Lung (tissue), 12 donors: ENCODE data around the gene NOS1AP. TPM values are rescaled to one million over a fixed set of nuclear protein-coding genes. Genes with fewer than 3 reads are reported as not detected.

ENCODE experiments used
- ATAC-seq: fragments of 200-7000 bp; cut with Tn5 transposase; one replicate; pipeline ENCODE4 v1.9.1; 2020; ENCODE audit warnings: moderate number of reproducible peaks; ENCODE audit not compliant: insufficient read depth, low FRiP score
- DNase-seq, 3 donors: peaks; one replicate each; pipeline ENCODE4 v3.0.0-alpha.2; 2013 to 2017
- H3K27ac ChIP-seq, 2 donors: one replicate each; pipeline ENCODE4 v1.5.1; 2013; ENCODE audit warnings: mild to moderate bottlenecking in 2 of 2, moderate library complexity in 2 of 2, control low read depth in 1 of 2, inconsistent platforms in 1 of 2, low read depth in 1 of 2, low read length in 1 of 2
- H3K27me3 ChIP-seq, 3 donors: one replicate each; pipeline ENCODE4 v1.5.1; 2013; ENCODE audit warnings: low read length in 2 of 3; ENCODE audit not compliant: control insufficient read depth in 3 of 3, insufficient read depth in 3 of 3
- H3K36me3 ChIP-seq, 4 donors: one replicate each; pipeline ENCODE4 v1.5.1; 2013; ENCODE audit warnings: low read length in 4 of 4, mild to moderate bottlenecking in 1 of 4, moderate library complexity in 1 of 4; ENCODE audit not compliant: control insufficient read depth in 4 of 4, insufficient read depth in 4 of 4
- H3K4me1 ChIP-seq, 5 donors: one replicate each; pipeline ENCODE4 v1.5.1; 2013; ENCODE audit warnings: low read length in 5 of 5, mild to moderate bottlenecking in 2 of 5, moderate library complexity in 1 of 5; ENCODE audit not compliant: control insufficient read depth in 5 of 5, insufficient read depth in 5 of 5
- H3K4me3 ChIP-seq: one replicate; pipeline ENCODE4 v1.5.1; 2013; ENCODE audit warnings: mild to moderate bottlenecking, control low read depth, moderate library complexity
- H3K9ac ChIP-seq, 2 donors: one replicate each; pipeline ENCODE4 v1.5.1; 2013; ENCODE audit warnings: low read length in 2 of 2, control low read depth in 1 of 2; ENCODE audit not compliant: insufficient read depth in 1 of 2
- H3K9me3 ChIP-seq, 4 donors: one replicate each; pipeline ENCODE4 v1.5.1; 2013; ENCODE audit warnings: low read length in 3 of 4, mild to moderate bottlenecking in 1 of 4, moderate library complexity in 1 of 4; ENCODE audit not compliant: control insufficient read depth in 4 of 4, insufficient read depth in 3 of 4
- whole genome bisulfite sequencing, 2 donors: extraction: QIAGEN DNeasy Blood & Tissue Kit; methylation state at CpG; one replicate each; pipeline ENCODE4 v1.1.7; 2013; 5-methylcytosine and 5-hydroxymethylcytosine counted together
- polyA plus RNA-seq, 2 donors: library from polyadenylated mRNA; stranded (reverse); fragments of 200-250 nt; gene quantifications; one replicate each; pipeline ENCODE4 v1.2.1, GENCODE V29; 2013
- total RNA-seq, 2 donors: library from RNA; depleted of rRNA in 1 of 2; stranded (reverse); fragments of >200 nt in 1 of 2; gene quantifications; one replicate each; pipeline ENCODE4 v1.2.1, GENCODE V29; 2014 to 2021
- TF ChIP-seq, protein P1 (sequence below): IDR thresholded peaks from 2 replicates; pipeline ENCODE4 v1.5.1; 2012; ENCODE audit warnings: mild to moderate bottlenecking; ENCODE audit errors: control extremely low read depth, extremely low read depth
- donor health status: control.
- donor health status: control.
- donor health status: Bipolar disorder and iron deficiency.
- donor health status: healthy.
- donor health status: DM: yes; HTN: yes; CAD: no.

The NOS1AP gene
- total and polyA plus RNA-seq, 4 donors, result 0.57 to 5.0 (median 1.2) TPM

DNA sequence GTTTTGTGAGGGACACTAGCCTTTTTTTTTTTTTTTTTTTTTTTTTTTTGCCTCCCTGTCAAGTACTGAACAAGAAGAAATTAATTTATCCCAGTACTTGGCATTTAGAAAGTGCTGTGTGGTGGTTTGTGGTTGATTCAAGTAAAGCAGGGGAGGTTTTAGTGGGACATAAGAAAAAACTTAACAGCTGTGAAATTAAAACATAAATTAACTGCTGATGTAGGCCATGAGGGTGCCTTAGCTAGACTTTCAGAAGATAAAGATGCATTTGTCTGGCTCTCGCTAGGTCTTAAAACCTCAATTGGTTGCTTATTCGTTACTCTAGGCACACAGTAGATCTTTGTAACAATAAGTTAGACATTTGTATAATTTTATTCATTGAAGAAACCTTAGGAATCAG, 254.9 kb downstream of the NOS1AP start:
- TF ChIP-seq, protein P1, sequence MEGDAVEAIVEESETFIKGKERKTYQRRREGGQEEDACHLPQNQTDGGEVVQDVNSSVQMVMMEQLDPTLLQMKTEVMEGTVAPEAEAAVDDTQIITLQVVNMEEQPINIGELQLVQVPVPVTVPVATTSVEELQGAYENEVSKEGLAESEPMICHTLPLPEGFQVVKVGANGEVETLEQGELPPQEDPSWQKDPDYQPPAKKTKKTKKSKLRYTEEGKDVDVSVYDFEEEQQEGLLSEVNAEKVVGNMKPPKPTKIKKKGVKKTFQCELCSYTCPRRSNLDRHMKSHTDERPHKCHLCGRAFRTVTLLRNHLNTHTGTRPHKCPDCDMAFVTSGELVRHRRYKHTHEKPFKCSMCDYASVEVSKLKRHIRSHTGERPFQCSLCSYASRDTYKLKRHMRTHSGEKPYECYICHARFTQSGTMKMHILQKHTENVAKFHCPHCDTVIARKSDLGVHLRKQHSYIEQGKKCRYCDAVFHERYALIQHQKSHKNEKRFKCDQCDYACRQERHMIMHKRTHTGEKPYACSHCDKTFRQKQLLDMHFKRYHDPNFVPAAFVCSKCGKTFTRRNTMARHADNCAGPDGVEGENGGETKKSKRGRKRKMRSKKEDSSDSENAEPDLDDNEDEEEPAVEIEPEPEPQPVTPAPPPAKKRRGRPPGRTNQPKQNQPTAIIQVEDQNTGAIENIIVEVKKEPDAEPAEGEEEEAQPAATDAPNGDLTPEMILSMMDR, result no peak
- H3K36me3 ChIP-seq, result no peaks in the 10 kb centered on the region
- no peak overlapping the region for H3K27ac ChIP-seq
- 83 to 97% methylated on average over 2 of the region's 2 CpGs for WGBS, 2 donors
- H3K9ac ChIP-seq, result no peak overlapping the region
- H3K4me3 ChIP-seq, result no peak overlapping the region
- ATAC-seq (no peak), DNase-seq (no peak)
- H3K4me1 ChIP-seq, result no peaks in the 10 kb centered on the region
- no peaks in the 10 kb centered on the region for H3K9me3 ChIP-seq
- no peaks in the 10 kb centered on the region for H3K27me3 ChIP-seq

DNA sequence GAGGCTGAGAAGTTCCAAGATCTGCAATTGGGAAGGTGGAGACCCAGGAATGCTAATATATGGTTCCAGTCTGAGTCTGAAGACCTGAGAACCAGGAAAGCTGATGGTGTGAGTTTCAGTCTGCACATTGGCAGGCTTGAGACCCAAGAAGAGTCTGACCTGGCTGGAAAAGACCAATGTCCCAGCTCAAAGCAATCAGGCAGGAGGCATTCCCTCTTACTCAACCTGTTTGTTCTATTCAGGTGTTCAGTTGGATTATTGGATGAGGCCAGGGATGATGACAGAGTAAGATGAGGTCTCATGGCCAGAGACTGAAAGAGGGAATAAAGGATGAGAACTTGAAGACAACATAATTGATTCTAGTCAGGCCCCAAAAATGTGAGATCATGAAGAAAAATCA, 257.1 kb downstream of the NOS1AP start:
- Histone ChIP-seq H3K36me3 (no peaks in the 10 kb centered on the region), H3K9me3 (no peaks in the 10 kb centered on the region), H3K27me3 (no peaks in the 10 kb centered on the region), H3K4me1 (no peaks in the 10 kb centered on the region), H3K27ac (no peak overlapping the region), H3K9ac (no peak overlapping the region), H3K4me3 (no peak overlapping the region)
- DNase-seq (no peak), ATAC-seq (no peak)
- TF ChIP-seq, protein P1, result no peak

DNA sequence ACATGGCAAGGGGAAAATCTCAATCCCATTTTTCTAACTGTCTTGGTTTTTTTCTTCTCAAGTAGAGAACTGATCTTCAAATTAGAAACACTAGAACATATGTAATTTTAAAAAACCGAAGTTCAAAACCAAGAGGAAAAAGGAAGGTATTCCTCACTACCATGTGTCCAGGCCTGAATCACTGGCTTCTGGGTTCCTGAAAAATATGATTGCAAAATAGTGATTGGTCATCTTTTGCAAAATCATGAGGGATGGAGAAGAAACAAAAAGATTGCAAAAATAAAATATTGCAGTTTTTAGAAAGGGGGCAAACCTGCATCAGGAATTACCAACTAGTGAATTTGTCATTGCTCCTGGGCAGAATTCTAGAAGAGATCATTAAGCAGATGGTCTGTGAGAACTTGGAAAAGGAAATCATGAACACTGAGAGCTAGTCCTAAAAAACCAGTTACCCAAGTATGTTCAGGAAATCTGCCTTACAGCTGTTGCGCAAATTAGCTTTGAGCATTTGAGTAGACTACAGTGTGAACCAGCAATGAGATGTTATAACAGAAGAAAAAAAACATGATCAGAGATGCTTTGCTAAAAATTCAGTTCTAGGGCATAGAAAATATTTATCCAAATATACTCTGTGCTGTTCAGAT, 257.8 kb downstream of the NOS1AP start:
- Histone ChIP-seq H3K27me3 (no peaks in the 10 kb centered on the region), H3K4me3 (no peak overlapping the region), H3K27ac (no peak overlapping the region), H3K9ac (no peak overlapping the region), H3K36me3 (no peaks in the 10 kb centered on the region), H3K4me1 (no peaks in the 10 kb centered on the region), H3K9me3 (no peaks in the 10 kb centered on the region)
- ATAC-seq, result no peak
- TF ChIP-seq, protein P1, result no peak
- no peak for DNase-seq
- WGBS, 2 donors, result 35 to 71% methylated on average over 2 of the region's 2 CpGs

DNA sequence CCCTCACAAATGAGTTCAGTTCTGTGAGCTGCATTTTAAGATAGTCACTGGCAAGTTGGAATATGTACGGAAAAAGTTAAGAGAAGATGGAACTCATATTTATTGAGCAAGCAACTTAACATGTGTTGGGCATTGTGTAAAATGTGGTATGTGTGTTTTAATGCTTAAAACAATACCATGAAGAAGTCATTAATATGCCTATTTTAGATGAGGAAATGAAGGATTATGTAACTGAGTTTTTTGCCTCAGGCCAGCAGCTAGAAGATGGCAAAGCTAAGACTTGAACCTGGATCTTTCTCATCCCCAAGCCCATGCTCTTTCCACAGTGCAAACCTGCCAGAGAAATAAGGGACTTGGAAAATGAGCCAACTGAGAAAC, 258.3 kb downstream of the NOS1AP start:
- DNase-seq (no peak), ATAC-seq (no peak)
- no peaks in the 10 kb centered on the region for H3K27me3 ChIP-seq
- H3K9ac ChIP-seq, result no peak overlapping the region
- H3K27ac ChIP-seq, result no peak overlapping the region
- no peak overlapping the region for H3K4me3 ChIP-seq
- TF ChIP-seq, protein P1, result no peak
- 52 to 72% methylated on average over 1 of the region's 1 CpG for WGBS, 2 donors
- H3K9me3 ChIP-seq, result no peaks in the 10 kb centered on the region
- H3K4me1 ChIP-seq, result no peaks in the 10 kb centered on the region
- no peaks in the 10 kb centered on the region for H3K36me3 ChIP-seq
